IMR-90 (cell line): ENCODE data around the gene AKR7A2.

Source experiments
- BHLHE40 ChIP-seq: fragments of 150-350 bp; IDR thresholded peaks from 2 replicates; pipeline ENCODE4 v1.6.1; 2016; ENCODE audit warnings: mild to moderate bottlenecking, low read depth, low read length
- FOS ChIP-seq: fragments of 150-350 bp; IDR thresholded peaks from 2 replicates; pipeline ENCODE4 v1.6.1; 2016; ENCODE audit warnings: low read depth, low read length
- MXI1 ChIP-seq: IDR thresholded peaks from 2 replicates; pipeline ENCODE4 v1.6.1; 2012; ENCODE audit warnings: low read depth, mild to moderate bottlenecking, low read length, moderate library complexity, borderline replicate concordance
- POLR2A ChIP-seq: IDR thresholded peaks from 2 replicates; pipeline ENCODE4 v1.6.1; 2012; ENCODE audit warnings: mild to moderate bottlenecking, low read depth, low read length
- RFX5 ChIP-seq: IDR thresholded peaks from 2 replicates; pipeline ENCODE4 v1.8.0; 2012; ENCODE audit warnings: low read depth, mild to moderate bottlenecking, low read length, moderate library complexity
- USF2 ChIP-seq: fragments of 150-350 bp; IDR thresholded peaks from 2 replicates; pipeline ENCODE4 v1.6.1; 2017; ENCODE audit warnings: mild to moderate bottlenecking, antibody characterized with exemption, low read length, low read depth
- TF ChIP-seq, protein P1 (sequence below): conservative IDR thresholded peaks from 2 replicates; pipeline ENCODE4 v1.5.1; 2012; ENCODE audit warnings: mild to moderate bottlenecking, low read depth, low read length, improper control_type of control experiment

DNA sequence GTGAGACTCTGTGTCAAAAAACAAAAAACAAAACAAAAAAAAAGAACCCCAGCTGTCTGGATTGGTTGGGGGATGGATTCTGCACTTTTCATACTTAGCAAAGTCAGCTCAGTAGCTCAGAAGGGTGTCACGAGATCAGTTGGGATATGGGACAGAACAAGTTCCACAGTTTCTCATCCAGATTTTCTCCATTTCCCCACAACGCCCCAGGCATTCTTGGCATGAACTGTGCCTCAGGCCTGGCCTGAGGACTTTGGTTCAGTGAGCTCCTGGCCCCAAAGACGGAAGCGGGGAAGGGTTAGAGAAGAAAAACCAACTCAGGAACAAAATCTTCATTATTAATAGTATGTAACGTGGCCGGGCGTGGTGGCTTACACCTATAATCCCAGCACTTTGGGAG, 1.9 kb downstream of the AKR7A2 start:
- TF ChIP-seq, protein P1, sequence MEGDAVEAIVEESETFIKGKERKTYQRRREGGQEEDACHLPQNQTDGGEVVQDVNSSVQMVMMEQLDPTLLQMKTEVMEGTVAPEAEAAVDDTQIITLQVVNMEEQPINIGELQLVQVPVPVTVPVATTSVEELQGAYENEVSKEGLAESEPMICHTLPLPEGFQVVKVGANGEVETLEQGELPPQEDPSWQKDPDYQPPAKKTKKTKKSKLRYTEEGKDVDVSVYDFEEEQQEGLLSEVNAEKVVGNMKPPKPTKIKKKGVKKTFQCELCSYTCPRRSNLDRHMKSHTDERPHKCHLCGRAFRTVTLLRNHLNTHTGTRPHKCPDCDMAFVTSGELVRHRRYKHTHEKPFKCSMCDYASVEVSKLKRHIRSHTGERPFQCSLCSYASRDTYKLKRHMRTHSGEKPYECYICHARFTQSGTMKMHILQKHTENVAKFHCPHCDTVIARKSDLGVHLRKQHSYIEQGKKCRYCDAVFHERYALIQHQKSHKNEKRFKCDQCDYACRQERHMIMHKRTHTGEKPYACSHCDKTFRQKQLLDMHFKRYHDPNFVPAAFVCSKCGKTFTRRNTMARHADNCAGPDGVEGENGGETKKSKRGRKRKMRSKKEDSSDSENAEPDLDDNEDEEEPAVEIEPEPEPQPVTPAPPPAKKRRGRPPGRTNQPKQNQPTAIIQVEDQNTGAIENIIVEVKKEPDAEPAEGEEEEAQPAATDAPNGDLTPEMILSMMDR = no peak
- no peak for TF ChIP-seq POLR2A
- no peak for TF ChIP-seq BHLHE40
- no peak for TF ChIP-seq MXI1
- TF ChIP-seq USF2 = no peak
- TF ChIP-seq RFX5 = no peak
- TF ChIP-seq FOS = no peak
